Retina (tissue), 1 donor: ENCODE data around the gene ATP10B.
"Not testable (repeated sequence)": the region's sequence is repeated elsewhere in the genome, so short reads cannot be mapped to it uniquely, and the experiment has no call there.

Experiments used
- DNase-seq: peaks from one replicate; pipeline ENCODE4 v3.0.0-alpha.2; 2016

ATP10B gene, protein sequence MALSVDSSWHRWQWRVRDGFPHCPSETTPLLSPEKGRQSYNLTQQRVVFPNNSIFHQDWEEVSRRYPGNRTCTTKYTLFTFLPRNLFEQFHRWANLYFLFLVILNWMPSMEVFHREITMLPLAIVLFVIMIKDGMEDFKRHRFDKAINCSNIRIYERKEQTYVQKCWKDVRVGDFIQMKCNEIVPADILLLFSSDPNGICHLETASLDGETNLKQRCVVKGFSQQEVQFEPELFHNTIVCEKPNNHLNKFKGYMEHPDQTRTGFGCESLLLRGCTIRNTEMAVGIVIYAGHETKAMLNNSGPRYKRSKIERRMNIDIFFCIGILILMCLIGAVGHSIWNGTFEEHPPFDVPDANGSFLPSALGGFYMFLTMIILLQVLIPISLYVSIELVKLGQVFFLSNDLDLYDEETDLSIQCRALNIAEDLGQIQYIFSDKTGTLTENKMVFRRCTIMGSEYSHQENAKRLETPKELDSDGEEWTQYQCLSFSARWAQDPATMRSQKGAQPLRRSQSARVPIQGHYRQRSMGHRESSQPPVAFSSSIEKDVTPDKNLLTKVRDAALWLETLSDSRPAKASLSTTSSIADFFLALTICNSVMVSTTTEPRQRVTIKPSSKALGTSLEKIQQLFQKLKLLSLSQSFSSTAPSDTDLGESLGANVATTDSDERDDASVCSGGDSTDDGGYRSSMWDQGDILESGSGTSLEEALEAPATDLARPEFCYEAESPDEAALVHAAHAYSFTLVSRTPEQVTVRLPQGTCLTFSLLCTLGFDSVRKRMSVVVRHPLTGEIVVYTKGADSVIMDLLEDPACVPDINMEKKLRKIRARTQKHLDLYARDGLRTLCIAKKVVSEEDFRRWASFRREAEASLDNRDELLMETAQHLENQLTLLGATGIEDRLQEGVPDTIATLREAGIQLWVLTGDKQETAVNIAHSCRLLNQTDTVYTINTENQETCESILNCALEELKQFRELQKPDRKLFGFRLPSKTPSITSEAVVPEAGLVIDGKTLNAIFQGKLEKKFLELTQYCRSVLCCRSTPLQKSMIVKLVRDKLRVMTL (N-terminal part only)

DNA sequence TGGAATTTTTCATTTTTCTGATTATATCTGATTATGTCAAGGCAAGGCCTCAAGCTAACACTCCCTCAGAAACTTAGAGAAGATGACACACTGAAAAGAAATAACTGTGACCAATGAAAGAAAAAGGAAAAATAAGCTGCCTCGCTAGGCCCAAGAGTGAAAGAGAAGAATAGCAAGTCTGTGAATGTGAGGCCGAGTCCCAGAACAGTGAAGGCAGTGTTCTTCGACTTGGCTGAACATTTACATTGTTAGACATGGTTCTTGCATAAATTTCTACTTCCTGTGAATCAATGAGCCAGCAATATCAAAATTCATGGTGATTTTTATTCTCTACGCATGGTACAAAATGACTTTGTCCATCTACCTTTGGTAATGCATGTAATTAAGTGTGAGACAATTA, at the start of gene ATP10B:
TSS of gene ATP10B (minus strand) at position 163 of the 400 bp plus-strand sequence. CDS start 164,137 bp downstream, outside the sequence.
- DNase-seq = no peak

GRCh38 chr5:160901656-160902055, 49.6 kb upstream of the ATP10B start:
- no peak for DNase-seq

GRCh38 chr5:160899735-160900134, 47.7 kb upstream of the ATP10B start:
- no peak for DNase-seq

DNA sequence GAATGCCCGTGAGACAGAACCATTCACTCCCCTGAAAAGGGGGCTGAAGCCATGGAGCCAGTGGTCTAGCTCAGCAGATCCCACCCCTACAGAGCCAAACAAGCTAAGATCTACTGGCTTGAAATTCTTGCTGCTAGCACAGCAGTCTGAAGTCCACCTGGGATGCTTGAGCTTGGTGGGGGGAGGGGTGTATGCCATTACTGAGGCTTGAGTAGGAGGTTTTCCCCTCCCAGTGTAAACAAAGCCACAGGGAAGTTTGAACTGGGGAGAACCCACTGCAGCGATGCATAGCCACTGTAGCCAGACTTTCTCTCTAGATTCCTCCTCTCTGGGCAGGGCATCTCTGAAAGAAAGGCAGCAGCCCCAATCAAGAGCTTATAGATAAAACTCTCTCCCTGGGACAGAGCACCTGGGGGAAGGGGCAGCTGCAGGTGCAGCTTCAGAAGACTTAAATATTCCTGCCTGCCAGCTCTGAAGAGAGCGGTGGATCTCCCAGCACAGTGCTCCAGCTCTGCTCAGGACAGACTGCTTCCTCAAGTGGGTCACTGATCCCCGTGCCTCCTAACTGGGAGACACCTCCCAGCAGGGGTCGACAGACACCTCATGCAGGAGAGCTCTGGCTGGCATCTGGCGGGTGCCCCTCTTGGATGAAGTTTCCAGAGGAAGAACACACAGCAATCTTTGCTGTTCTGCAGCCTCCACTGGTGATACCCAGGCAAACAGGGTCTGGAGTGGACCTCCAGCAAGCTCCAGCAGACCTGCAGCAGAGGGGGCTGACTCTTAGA, 41.4 kb upstream of the ATP10B start:
- not testable (repeated sequence) for DNase-seq

DNA sequence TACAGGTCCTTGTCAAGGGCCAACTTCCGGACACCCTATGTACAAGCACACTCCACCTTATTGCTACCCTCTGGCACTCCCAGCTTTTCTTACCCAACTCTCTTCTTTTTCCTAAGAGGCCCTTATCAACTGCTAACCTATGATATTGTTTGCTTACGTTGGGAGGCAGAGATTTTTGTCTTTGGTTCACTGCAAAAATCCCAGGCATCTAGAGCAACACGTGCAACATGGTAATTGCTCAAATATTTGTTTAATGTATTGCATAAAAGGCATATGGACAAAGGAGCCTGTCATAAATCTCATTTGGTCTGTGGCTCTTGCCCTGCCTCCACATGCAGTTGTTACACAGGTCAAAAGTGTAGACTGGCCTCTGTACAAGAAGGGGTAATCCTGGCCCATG, 35.8 kb upstream of the ATP10B start:
- DNase-seq = no peak

- DNase-seq = not testable (repeated sequence)
Measured at GRCh38 chr5:160873560-160874200, 21.7 kb upstream of the ATP10B start.

DNA sequence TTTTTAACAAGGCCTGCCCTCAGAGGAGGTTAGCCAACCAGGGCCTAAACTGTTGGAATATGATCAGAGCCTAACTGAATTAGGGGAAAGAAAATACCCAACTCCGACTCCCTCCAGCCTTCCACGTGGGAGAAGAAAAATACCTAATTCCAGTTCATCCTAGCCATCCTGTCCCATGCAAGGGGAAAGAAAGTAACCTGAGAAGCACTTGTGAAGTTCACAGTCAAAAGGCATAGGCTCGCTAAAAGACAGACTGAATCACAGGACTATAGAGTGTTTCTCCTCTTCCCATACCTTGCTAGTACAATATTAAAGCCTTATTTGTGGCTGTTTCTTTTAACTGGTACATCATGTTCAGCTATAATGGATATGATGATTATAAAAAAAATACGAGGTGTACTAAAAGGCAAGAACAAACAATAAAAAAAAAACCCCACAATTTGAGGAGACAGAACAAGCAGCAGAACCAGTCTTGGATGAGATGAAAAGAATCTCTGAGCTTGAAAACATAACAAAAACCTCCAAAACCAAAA, 18.0 kb upstream of the ATP10B start:
- DNase-seq = no peak

DNA sequence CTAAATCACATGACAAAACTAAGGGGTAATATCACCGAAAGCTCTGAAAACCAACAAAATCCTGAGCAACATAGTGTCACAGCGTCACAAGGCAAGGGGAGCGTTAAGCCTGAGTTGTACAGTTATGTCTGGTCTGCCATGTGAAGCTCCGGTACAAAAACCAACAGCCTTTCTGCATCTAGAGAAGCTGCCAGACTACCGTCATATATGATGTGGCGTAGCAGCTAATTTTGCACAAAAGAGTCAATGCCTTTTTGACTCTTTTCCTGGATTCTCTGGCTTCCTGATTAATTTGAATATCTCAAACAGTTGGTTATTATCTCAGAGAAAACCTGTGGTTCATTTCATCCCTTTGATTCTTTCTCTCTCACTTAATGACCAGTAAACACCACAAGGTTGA, 16.0 kb upstream of the ATP10B start:
- DNase-seq = no peak

DNA sequence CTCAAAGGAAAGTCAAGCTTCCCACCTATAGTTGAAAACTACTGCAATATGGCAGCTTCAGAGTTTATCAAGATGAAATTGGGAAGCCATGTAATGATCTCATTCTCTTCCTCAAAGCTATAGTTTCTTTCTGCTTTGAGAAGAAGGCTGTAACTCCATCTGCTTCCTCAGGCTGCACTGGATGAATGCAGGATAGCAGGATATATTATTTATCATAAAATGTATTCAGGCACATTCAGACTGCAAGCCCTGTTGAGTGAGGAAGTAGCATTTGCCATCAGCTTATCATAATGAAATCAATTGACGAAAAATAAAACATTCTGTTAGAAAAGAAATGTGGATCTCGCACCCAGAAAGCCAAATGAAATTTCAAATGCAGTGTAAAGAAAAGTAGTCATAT, 560 bp downstream of the ATP10B start:
- no peak for DNase-seq

DNA sequence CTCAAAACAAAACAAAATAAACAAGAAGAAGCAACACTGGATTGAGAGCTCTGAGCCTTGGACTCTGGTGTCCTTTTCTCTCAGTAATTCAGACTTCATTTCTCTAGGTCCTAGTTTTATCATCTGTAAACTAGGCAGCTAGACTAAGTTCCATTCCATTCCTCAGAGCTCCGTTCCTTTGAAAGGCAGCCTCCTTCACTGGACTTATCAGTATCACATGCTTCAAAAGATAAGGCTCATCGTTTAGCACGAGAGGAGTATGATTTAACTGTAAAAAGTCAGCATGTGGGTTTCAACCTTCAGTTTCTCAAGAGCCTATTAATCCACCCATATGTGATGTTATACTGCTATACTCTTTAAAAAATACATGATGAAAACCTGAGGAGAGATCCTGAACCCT, 1.6 kb downstream of the ATP10B start:
- no peak for DNase-seq

GRCh38 chr5:160847526-160848085, 4.4 kb downstream of the ATP10B start:
- no peak for DNase-seq

DNA sequence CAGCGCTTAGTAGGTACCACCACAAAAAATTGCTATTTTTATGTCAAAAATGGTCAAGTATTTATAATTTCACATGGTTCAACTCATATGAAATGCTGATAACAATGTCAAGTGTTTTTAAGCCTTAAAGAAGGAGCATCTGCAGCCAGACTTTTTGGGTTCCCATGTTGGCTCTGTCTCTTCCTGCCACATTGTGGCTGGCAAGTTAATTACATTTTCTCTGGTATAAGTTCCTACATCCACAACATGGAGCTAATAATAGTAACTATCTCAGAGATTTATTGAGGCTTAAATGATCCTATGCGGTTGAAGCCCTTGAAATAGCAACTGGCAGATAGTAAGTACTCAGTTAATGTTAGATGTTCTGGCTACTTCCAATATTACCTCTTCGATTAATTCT, 5.4 kb downstream of the ATP10B start:
- DNase-seq = no peak

DNA sequence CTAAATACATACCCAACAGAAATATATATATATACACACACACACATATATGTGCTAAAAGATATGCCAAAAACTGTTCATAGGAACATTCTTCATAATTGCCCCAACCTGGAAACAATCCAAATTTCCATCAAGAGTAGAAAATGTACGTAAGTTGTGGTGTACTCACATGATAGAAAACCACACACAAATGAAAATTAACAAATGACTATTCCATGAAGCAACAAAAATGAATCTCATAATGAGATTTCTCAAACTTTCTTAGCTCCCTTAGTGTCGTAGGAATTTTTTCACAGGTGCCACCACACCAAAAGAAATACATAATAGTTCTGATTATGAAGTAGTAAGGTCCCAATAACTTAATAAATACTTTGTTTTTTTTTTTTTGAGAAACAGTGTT, 7.8 kb downstream of the ATP10B start:
- DNase-seq = no peak

DNA sequence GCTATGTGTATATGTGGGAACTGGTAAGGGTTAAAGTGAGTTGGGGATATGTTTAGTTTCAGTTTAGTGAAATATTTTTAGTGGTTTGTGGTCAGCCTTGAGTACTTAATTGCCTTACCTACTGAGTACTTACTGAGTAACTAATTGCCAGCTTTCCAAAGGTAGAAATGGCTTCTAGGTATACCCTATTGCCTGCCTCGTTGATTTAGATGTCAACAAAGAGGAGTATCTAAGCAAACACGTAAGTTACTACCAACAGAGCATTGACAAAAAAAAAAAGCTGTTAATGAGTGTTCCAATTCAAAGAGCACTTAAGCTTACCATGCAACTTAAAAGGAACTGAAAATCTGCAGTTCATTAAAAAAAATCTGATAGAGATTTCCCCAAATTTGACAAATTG, 8.8 kb downstream of the ATP10B start:
- DNase-seq = no peak

- DNase-seq = no peak
Measured at GRCh38 chr5:160837749-160838593, 14.0 kb downstream of the ATP10B start.

- no peak for DNase-seq
Measured at GRCh38 chr5:160837211-160837610, 14.8 kb downstream of the ATP10B start.

GRCh38 chr5:160835818-160836528, 16.0 kb downstream of the ATP10B start:
- DNase-seq = no peak

DNA sequence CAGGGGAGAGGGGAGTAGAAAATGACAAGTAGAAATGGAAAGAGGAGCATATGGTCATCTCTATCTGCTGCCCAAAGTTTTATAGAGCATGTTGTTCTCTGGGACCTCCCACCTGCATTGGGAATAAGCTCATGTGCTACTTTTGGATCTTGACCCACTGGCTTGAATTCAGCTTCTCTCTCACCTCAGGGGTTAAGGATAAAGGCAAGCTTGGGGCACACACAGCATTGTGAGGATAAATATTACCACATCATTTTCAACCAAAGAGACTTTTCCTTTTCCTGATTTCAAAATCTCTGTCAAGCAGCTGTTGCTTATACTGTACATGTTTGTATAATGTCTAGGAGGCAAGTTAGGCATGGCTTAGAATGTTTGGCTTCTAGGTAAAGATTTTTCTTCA, 16.6 kb downstream of the ATP10B start:
- DNase-seq = no peak

GRCh38 chr5:160833806-160834205, 18.2 kb downstream of the ATP10B start:
- DNase-seq = no peak

DNA sequence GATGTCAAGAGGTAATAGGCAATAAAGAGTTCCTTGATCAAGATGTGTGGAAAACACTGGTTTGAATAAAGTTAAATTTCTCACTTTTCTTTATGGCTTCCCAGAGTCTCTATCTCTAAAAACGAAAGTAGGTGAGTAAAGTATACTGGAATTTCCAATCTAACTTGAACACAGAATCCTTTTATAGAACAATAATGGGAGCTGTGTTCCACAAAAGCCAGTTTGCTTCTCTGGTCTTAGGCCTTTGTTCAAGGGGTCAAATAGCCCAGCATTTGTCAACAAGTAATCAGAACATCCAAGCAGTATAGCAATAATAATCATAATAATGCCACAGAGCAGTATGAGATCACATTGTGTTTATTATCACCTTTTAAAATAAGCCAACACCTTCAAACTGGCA, 20.2 kb downstream of the ATP10B start:
- no peak for DNase-seq
